ENCODE data around the gene MRPS34.

The MRPS34 gene

DNA sequence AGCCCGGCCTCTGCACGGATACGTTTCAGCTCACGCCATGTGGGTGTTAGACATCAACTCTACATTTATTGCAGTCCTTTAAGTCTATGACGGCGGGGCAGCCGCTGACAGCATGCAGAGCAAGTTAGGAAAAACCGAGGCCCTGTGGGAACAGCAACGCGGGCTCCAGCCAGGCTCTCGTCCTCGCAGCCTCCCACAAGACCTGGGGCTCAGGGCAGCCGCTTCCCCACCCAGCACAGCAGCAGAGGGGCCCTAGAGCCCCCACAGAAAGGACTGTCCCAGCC lies 3.7 kb upstream of the MRPS34 start:
- in situ Hi-C loops (cut with HindIII; ENCODE audit: low pct_unique_long_range_greater_than_20kb, low sequenced_read_pairs): no loop called here
- DNase-seq (ENCODE audit: low read depth in 1 of 2, low spot score in 1 of 2): no peak
- TF ChIP-seq JUND (IDR thresholded peaks at IDR 0.05; ENCODE audit: low read depth): no peak

DNA sequence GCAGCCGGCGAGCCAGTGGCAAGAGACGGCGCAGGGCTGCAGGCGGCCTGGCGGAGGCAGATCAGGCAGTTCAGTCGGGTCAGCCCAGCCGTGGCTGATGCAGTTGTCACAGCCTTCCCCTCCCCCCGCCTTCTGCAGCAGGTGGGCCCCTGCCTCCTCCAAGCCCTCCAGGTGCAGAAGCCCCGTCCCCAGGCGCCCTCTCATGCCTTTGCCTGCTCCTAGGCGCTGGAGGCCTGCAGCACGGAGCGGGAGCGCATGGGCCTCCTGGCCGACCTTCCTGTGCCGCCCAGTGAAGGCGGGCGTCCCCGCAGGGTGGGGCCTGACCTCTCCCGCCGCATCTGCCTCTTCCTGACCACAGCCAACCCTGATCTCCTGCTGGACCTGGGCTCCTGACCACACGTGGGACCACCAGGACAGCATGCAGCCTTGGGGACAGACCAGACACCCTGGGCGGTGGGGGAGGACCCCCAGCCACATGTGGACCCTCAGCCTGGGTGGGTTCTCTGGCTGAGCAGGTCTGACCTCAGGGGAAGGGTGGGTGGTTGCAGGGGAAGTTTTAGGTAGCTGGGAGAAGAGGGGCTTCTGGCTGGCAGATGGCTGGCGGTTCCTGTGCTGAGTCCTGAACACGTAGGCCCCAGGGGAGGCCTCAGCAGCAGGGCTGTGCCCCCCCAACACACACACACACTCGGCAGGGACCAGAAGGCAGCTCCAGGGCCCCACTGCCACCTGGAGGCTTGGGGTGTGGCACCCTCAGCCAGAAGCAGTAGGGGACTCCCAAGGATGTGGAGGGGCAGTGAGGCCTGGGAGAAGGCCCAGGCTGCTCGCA lies 3.1 kb upstream of the MRPS34 start:
- in situ Hi-C loops (cut with HindIII; ENCODE audit: low pct_unique_long_range_greater_than_20kb, low sequenced_read_pairs): no loop called here
- DNase-seq (ENCODE audit: low read depth in 1 of 2, low spot score in 1 of 2): no peak
- no peak for TF ChIP-seq JUND (IDR thresholded peaks at IDR 0.05; ENCODE audit: low read depth)

DNA sequence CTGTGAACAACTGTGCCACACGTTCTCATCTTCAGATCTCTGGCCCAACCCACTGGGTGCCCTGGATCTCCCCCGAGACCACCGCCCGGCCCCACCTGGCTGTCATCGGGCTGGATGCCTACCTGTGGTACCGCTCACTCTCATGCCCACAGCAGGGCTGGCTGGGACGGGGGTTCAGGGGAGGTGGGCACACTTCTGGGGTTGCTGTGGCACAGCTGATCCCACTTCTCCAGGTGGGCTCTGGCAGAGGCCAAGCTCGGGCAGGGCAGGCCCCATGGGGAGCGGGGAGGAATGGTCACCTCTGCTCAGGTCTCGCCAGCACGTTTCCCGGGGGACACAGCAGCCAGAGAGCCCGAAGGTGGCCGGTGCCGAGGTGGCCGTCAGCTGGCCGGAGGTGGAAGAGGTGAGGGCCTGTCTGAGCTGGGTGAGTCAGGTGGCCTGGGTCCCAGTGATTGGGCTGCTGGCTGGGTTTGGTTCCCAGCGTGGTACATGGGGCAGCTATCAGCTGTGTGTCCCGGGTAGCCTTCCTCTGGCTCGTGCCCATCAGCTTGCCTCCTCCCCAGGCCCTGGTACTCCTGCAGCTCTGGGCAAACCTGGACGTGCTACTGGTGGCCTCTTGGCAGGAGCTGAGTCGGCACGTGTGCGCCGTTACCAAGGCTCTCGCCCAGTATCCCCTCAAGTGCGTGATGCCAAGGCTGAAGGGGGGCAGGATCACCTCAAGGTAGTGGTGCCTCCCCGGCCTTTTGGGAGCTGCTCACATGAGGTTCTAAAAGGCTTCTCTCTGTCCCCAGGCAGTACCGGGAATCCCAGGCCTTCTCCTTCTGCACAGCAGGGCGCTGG lies 2.3 kb upstream of the MRPS34 start:
- in situ Hi-C loops (cut with HindIII; ENCODE audit: low pct_unique_long_range_greater_than_20kb, low sequenced_read_pairs): no loop called here
- no peak for TF ChIP-seq JUND (IDR thresholded peaks at IDR 0.05; ENCODE audit: low read depth)
- no peak for DNase-seq (ENCODE audit: low read depth in 1 of 2, low spot score in 1 of 2)

DNA sequence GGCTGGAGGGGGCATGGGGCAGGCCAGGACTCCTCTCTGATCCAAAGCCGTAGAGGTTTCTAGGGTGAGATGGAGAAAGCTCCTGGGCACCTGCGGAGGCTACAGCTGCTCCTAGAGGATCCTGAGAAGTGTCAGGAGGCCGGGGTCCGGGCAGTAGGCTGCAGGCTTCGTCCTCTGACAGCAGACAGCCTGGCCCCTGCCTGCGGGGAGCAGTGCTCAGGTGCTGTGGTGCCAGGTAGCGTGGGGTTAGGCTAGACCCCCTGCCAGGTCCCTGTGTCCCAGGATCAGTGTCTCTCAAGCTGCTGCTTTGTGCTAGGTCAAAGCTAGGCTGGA lies 1.5 kb upstream of the MRPS34 start:
- DNase-seq (ENCODE audit: low read depth in 1 of 2, low spot score in 1 of 2): no peak
- in situ Hi-C loops (cut with HindIII; ENCODE audit: low pct_unique_long_range_greater_than_20kb, low sequenced_read_pairs): no loop called here
- no peak for TF ChIP-seq JUND (IDR thresholded peaks at IDR 0.05; ENCODE audit: low read depth)

DNA sequence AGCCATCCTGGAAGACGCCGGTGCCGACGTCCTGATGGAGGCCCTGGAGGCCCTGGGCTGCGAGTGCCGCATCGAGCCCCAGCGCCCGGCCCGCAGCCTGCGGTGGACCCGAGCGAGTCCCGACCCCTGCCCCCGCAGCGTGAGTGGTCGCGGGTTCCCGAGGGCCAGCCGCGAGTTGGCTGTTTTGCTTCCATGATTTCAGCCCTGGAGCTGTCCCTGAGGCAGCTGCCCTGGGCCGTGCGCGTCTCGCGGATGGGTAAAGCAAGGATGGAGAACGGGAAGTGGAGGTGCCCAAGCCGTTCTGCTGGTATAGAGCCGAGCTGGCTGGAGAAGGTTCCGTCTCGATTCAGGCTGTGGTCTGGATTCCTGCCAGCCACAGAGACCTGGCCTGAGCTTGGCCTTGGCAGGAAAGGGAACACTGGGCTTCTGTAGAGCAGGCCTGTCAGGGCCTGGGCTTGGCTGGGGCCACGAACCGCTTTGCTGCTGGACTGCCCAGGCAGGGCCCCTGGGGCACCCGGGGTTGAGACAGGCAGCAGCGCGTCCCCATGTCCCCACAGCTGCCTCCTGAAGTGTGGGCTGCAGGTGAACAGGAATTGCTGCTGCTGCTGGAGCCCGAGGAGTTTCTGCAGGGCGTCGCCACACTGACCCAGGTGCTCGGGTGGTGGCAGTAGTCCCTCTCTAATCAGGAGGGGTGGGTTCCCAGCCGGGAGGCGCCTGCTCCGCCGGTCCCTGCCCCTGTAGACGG lies 941 bp upstream of the MRPS34 start:
- in situ Hi-C loops (cut with HindIII; ENCODE audit: low pct_unique_long_range_greater_than_20kb, low sequenced_read_pairs): no loop called here
- DNase-seq (ENCODE audit: low read depth in 1 of 2, low spot score in 1 of 2): peak; percentile 65 to 85
- no peak for TF ChIP-seq JUND (IDR thresholded peaks at IDR 0.05; ENCODE audit: low read depth)

DNA sequence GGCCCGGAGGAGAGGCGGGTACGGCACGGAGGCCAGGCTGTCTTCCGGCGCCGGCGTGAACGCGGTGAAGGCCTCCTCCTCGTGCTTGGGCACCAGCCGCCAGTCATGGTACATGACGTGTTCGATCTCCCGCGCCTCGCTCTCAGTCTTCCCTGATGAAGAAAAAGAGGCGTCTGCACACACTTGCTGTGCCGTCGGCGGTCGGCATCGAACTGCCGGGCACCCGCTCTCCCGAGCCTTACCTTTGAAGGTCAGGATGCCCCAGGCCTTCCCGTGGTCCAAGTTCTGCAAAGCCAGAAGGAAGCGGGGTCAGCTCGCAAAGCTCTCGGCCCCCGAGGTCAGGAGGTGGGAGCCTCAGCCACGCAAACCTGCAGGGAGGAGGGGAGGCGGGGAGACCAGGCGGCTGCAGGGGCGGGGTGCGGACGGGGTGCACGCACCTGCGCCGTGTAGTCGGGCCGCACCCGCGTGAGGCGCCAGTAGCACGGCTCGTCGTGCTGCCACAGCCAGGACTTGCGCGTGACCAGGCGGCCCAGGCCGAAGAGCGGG lies 499 bp downstream of the MRPS34 start, which contains the start of gene EME2:
Gene EME2, plus strand, starts transcription at position 449 of the 546 bp plus-strand sequence. CDS start 418 bp downstream, outside the sequence.
- no peak for TF ChIP-seq JUND (IDR thresholded peaks at IDR 0.05; ENCODE audit: low read depth)
- in situ Hi-C loops (cut with HindIII; ENCODE audit: low pct_unique_long_range_greater_than_20kb, low sequenced_read_pairs): no loop called here
- DNase-seq (ENCODE audit: low read depth in 1 of 2, low spot score in 1 of 2): peak in 1 of 2 experiments; percentile 36

DNA sequence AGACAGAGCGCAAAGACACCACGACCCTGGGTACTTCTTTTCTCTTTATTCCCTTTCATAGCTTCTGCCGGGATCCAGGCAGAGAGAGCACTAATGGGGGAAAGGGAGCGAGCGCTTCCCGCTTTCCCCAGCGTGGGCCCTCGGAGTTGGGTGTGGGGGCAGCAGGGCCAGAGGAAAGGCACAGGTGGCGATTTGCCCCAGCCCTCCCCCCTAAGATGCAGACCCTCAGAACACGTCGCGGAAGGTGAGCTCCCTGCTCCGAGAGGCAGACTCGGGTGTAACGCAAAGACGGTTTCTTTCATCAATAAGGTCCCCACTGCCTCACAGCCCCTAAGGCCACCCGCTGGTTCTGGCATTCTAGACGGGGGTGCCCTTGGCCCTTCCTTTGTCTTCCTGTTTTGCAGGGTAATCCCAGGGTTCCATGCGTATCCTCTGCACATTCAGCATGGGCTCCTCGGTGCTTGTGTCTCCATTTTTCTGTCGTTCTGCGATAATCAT lies 1.0 kb downstream of the MRPS34 start:
- DNase-seq (ENCODE audit: low read depth in 1 of 2, low spot score in 1 of 2): no peak
- no peak for TF ChIP-seq JUND (IDR thresholded peaks at IDR 0.05; ENCODE audit: low read depth)
- in situ Hi-C loops (cut with HindIII; ENCODE audit: low pct_unique_long_range_greater_than_20kb, low sequenced_read_pairs): no loop called here

DNA sequence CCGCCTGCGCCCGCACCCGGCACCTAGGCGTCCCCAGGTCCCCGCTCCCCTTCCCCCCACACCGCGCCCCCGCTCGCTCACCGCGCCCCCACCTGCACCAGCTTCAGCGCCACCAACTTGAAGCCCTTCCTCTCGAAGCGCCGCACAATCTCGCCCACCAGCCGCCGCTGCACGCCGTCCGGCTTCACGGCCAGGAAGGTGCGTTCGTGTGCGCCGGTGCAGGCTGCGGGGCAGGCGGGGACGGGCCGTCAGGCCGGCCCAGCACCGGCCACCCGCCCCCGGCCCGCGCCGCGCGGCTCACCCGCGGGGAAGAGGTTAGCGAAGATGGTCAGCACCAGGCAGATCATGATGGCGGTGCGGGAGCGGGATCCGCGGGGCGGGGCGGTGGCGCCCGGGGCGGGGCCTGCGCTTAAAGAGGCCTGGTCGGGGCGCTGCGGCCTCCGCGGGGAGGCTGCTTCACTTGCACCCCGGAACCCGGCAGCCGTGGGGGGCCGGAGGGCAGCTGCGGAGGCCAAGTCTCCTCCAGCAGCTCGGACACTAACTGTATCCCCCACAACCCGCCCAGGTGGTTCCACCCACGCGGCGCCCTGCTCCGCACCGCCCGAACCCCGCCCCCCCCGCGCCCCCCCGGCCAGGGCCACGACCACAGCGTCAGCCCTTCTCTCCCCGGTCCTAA lies 1.6 kb downstream of the MRPS34 start, which contains the start of gene NME3:
Gene NME3, minus strand, starts transcription at position 356 of the 676 bp plus-strand sequence. Its CDS starts 9 bp downstream, at position 347.
- peak; percentile 77 to 88 for DNase-seq (ENCODE audit: low read depth in 1 of 2, low spot score in 1 of 2)
- in situ Hi-C loops (cut with HindIII; ENCODE audit: low pct_unique_long_range_greater_than_20kb, low sequenced_read_pairs): no loop called here
- no peak for TF ChIP-seq JUND (IDR thresholded peaks at IDR 0.05; ENCODE audit: low read depth)

DNA sequence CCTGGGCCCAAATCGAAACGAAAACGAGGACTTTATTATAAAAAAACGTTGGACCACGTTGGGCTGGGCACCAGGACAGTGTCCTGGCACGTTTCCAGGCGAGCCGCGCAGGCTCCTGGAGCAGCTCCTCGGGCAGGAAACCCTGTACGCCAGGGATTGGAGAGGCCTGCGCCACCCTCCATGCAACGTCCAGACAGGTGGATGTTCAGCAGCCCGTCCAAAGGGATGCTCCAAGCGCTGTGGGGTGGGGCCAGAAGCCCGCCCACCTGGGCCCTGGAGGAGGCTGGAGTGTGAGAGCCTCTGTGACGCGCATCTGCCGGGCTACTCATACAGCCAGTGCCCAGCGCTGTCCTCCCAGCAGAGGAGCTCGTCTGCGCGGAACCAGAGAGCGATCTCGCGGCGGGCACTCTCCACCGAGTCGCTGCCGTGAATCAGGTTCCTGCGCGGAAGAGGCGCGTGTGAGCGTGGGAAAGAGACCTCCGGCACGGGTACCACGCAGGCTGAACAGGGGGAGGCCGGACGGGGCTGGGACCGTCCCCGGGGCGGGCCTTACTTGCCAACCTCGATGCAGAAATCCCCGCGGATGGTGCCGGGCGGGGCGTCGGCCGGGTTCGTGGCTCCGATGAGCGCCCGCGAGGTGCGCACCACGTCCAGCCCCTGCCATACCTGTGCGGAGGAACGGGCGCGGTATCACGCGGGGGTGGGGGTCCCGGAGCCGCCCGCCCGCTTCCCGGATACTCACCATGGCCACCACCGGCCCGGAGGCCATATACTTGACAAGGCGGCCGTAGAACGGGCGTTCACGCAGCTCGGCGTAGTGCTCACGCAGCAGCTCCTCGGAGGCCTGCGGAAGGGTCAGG lies 2.4 kb downstream of the MRPS34 start:
- DNase-seq (ENCODE audit: low read depth in 1 of 2, low spot score in 1 of 2): peak; percentile 43 to 48
- in situ Hi-C loops (cut with HindIII; ENCODE audit: low pct_unique_long_range_greater_than_20kb, low sequenced_read_pairs): no loop called here
- no peak for TF ChIP-seq JUND (IDR thresholded peaks at IDR 0.05; ENCODE audit: low read depth)

DNA sequence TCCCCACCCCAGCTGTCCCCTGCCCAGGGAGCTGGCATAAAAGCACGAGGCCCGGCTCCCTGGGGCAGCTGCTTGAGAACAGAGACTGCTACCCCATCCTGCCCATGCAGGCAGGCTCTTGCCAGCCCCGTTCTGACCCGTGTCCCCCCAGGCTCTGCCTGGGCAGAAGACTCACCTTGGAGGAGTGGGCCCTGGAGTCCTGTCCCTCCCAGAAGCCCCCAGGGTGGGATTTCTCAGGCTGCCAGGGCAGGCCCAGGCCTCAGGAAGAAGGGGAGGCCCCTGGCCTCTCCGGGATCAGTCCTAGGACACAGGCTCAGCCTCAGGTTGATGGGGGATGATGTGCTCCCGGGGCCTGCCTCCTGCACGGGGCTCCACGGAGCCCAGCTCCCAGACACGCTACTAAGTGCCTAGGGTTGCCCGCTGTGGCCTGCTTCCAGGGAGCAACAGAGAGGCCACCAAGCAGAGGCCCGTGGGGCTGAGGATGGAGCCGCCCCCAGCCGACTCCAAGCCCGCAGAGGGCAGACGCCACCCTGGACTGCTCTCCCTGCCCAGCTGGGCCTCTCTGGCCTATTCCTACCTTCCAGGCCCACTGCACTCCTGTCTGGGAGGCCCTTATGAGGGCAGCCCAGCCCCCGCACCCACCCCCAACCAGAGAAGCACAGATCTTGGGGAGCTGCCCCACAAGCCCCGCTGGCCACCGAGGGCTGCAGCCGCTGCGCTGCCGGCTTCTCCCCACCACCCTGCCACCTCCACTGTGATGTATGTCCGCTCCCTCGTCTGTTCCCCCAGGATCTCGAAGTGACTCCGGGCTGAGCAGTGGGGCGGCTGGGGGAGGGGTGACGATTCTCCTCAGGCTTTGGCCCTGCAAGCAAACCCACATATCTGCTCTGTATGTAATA lies 3.3 kb downstream of the MRPS34 start:
- no peak for DNase-seq (ENCODE audit: low read depth in 1 of 2, low spot score in 1 of 2)
- in situ Hi-C loops (cut with HindIII; ENCODE audit: low pct_unique_long_range_greater_than_20kb, low sequenced_read_pairs): no loop called here
- TF ChIP-seq JUND (IDR thresholded peaks at IDR 0.05; ENCODE audit: low read depth): no peak

Data from T47D (cell line).